BJ (cell line): ENCODE measurements around the gene SIGLEC6. TPM values are rescaled to one million over a fixed set of nuclear protein-coding genes. Genes with fewer than 3 reads are reported as not detected.

Experiments used
- CTCF ChIA-PET: fragments of 350-600 bp; formaldehyde crosslinking; extraction: SDS; loops from one replicate; lab custom pipeline; 2021; ENCODE audit warnings: antibody characterized with exemption, inconsistent platforms; lab: Yijun Ruan, JAX
- POLR2A ChIA-PET: fragments of 300-600 bp; sonication (Branson Sonifier 250); formaldehyde crosslinking; extraction: SDS; loops from one replicate; lab custom pipeline; 2021; ENCODE audit warnings: antibody characterized with exemption; lab: Charles Lee
- DNase-seq: peaks from one replicate; pipeline ENCODE4 v3.0.0-alpha.2; 2011; ENCODE audit warnings: low read depth
- H3K27me3 ChIP-seq: 2 replicates; pipeline ENCODE4 v1.6.0; 2011; ENCODE audit warnings: low read length; ENCODE audit not compliant: control insufficient read depth, insufficient read depth
- H3K36me3 ChIP-seq: 2 replicates; pipeline ENCODE4 v1.5.1; 2011; ENCODE audit warnings: low read length; ENCODE audit not compliant: control insufficient read depth, insufficient read depth
- H3K4me3 ChIP-seq: 2 replicates; pipeline ENCODE4 v1.5.1; 2011; ENCODE audit warnings: low read depth, mild to moderate bottlenecking, control low read depth, low read length
- CTCF ChIP-seq: IDR thresholded peaks from 2 replicates; pipeline ENCODE4 v1.5.1; 2011; ENCODE audit warnings: low read depth, mild to moderate bottlenecking, control low read depth, inconsistent platforms, low read length, moderate library complexity; ENCODE audit not compliant: insufficient read depth
- polyA plus RNA-seq: library from polyadenylated mRNA; depleted of rRNA; stranded (reverse); fragments of >200 nt; gene quantifications from 2 replicates; pipeline ENCODE4 v1.2.3, GENCODE V29; 2011

Gene SIGLEC6
- polyA plus RNA-seq, 1 experiment = not detected

GRCh38 chr19:51565583-51565982 lies 34.1 kb upstream of the SIGLEC6 start:
- POLR2A ChIA-PET = no interaction called here
- TF ChIP-seq CTCF = no peak
- no peak for DNase-seq
- H3K4me3 ChIP-seq = no peak overlapping the region
- H3K36me3 ChIP-seq = no peaks in the 10 kb centered on the region
- no peaks in the 10 kb centered on the region for H3K27me3 ChIP-seq
- CTCF ChIA-PET = interaction anchor here (0.7 to 1.2 kb wide), 2 partner anchors 43 to 91 kb away, joined by 3 read pairs; no protein-coding TSS in a partner anchor

GRCh38 chr19:51564791-51565190 lies 33.3 kb upstream of the SIGLEC6 start:
- no peak for TF ChIP-seq CTCF
- POLR2A ChIA-PET = no interaction called here
- Histone ChIP-seq H3K36me3 (no peaks in the 10 kb centered on the region), H3K27me3 (no peaks in the 10 kb centered on the region), H3K4me3 (no peak overlapping the region)
- no peak for DNase-seq
- CTCF ChIA-PET = interaction anchor here (1.2 kb wide), 1 partner anchor 44 kb away, joined by 3 read pairs; no protein-coding TSS in a partner anchor

GRCh38 chr19:51560339-51560738 lies 28.9 kb upstream of the SIGLEC6 start:
- Histone ChIP-seq H3K36me3 (no peaks in the 10 kb centered on the region), H3K4me3 (no peak overlapping the region), H3K27me3 (no peaks in the 10 kb centered on the region)
- POLR2A ChIA-PET = no interaction called here
- no peak for DNase-seq
- CTCF ChIA-PET = no interaction called here
- TF ChIP-seq CTCF = no peak

- ChIA-PET CTCF (no interaction called here), POLR2A (no interaction called here)
- Histone ChIP-seq H3K27me3 (no peaks in the 10 kb centered on the region), H3K4me3 (no peak overlapping the region), H3K36me3 (no peaks in the 10 kb centered on the region)
- DNase-seq = no peak
- no peak for TF ChIP-seq CTCF
Observed at GRCh38 chr19:51559240-51559639, 27.8 kb upstream of the SIGLEC6 start.

GRCh38 chr19:51552996-51553725 lies 21.7 kb upstream of the SIGLEC6 start:
- Histone ChIP-seq H3K36me3 (no peaks in the 10 kb centered on the region), H3K4me3 (no peak overlapping the region), H3K27me3 (no peaks in the 10 kb centered on the region)
- ChIA-PET CTCF (no interaction called here), POLR2A (no interaction called here)
- no peak for DNase-seq
- no peak for TF ChIP-seq CTCF
